Measurements from ENCODE around the gene AFF3. TPM values are rescaled to one million over a fixed set of nuclear protein-coding genes. Genes with fewer than 3 reads are reported as not detected.

AFF3 gene
- total RNA-seq, 1 donor, result 23.2 TPM

DNA sequence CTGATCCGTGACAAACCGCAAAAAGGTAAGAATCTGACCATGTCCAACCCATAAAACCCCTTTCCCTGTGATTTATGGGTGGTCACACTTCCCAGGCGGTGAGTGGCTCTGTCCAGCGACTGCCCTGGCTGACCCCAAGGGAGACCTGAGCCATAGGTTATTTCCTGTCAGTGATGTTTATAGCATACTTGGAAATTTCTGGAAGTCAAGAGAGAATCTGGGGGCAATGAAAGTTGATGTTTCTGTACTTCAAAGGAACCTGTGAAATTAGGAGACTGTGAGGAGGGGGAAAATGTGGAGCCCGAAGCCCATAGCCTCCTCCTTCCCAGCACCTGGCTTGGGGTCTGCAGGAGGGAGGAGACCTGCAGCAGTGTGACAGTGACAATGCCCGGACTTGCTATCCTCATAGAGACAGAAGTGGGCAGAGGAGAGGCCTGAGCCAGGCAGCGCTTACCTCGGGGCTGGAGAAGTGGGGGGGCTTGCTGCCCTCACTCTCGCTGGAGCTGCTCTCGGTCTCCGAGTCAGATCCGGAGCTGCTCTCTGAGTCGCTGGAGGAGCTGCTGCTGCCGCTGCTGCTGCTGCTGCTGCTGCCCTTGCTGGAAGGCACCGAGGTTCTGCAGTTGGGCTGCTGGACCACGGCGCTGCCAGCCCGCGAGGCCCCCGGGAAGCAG is 541.3 kb downstream of the AFF3 start:
- DNase-seq (ENCODE audit: low read depth in 2 of 3, low spot score in 2 of 3), result no peak

DNA sequence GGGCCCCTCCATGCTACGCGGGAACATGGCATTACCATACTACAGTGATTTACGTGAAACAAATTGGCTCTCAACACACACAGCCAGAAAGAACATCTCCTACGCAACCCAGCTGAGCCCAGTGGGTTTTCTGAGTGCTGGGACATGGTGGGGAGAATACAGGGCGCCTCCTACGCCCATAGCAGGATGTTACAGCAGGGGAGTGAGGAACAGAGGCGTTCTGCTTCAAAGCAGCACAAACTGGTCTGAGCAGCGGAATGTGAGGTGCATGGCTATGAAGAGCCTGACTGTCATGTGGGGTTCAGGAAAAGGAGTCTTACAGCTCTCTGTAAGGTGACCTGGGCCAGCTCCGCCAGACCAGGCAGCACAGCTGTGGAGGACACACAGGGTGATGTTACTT is 543.9 kb downstream of the AFF3 start:
- DNase-seq (ENCODE audit: low read depth in 2 of 3, low spot score in 2 of 3), result no peak

DNA sequence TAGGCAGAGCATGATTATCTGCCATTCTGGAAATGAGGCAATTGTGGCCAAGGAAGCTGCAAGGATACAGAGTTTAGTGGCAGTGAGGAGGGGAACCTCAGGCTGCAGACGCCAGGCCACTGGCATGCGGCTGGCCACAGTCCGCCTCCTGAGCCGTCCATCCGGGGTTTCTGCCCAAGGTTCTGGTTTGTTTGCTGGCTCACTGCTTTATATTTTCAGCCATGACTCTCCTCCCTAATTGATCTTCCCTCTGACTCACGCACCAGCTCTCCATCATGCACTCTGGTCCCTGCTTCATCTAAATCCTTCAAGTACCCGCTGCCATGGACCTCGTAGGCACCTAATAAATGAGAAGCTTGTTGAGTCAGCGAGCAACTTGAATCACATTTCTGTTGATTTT is 544.8 kb downstream of the AFF3 start:
- no peak for DNase-seq (ENCODE audit: low read depth in 2 of 3, low spot score in 2 of 3)

DNA sequence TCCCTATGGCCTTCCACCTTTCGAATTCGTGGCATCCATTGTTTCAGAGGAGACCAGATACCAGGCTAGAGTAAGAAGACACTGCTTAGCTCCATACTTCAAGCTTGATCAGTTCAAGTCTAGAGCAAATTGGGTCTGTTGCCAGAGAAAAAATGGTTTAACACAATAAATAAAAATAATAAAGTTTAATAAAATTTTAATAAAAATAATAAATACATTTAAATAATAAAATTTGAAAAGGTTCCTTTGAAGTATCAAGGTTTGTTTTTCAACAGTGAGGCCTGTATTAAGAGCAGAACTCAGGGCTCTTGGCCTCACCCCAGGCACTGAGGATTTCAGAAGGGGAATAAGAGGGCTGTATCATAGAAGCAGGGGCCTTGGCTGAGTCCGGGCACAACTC is 547.0 kb downstream of the AFF3 start:
- DNase-seq (ENCODE audit: low read depth in 2 of 3, low spot score in 2 of 3), result no peak

DNA sequence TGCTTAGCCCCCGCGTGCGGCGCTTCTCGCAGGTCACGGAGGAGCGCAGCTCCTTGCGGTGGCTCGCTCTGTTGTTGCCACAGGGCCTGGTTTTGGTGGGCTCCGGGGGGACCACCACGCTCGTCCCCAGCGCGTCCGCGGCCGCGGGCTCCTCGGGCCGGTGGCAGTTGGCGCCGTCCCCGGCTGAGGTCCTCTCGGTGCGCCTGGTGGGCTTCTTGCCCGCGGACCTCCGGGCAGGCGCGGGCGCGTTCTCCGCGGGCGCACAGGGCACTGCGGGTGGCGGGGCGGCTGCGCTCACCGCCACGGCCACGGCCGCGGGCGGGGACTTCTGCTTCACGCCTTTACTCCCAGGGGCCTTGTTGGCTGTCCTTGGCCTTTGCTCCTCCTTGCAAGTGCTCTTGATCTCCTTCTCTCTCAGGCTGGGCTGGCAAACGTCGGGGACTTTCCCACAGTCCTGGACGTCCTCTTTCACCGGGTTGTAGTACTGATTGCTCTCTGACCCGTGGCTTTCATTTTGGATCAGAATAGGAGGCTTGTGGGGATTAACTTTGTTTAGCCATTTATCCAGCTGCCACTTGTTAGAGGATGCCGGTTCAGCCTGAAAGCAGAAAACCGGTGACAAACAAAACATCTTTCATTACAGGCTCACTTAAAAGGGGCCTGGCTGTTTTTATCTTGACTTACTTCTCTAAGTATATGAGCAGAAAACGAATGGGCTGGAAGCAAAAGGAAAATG is 548.5 kb downstream of the AFF3 start:
- no peak for DNase-seq (ENCODE audit: low read depth in 2 of 3, low spot score in 2 of 3)

DNA sequence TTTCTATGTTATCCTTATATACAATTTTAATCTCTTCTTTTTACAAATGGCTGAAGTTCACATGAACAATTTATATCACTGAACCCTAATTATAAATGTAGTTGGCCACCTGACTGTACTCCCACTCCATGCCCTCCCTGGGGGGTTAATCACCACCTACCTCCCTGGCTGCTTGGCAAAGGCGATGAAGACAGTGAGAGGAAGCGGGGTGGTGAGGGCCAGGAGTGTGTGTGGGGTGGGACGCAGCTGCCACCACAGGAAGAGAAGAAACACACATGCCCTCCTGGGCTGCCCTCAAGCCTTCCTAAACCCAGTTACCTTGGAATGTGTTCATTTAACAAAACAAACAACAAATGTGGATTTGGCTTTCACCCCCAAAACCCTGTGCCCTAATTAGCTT is 565.6 kb downstream of the AFF3 start:
- DNase-seq (ENCODE audit: low read depth in 2 of 3, low spot score in 2 of 3), result peak in 1 of 3 donors; percentile 11

DNA sequence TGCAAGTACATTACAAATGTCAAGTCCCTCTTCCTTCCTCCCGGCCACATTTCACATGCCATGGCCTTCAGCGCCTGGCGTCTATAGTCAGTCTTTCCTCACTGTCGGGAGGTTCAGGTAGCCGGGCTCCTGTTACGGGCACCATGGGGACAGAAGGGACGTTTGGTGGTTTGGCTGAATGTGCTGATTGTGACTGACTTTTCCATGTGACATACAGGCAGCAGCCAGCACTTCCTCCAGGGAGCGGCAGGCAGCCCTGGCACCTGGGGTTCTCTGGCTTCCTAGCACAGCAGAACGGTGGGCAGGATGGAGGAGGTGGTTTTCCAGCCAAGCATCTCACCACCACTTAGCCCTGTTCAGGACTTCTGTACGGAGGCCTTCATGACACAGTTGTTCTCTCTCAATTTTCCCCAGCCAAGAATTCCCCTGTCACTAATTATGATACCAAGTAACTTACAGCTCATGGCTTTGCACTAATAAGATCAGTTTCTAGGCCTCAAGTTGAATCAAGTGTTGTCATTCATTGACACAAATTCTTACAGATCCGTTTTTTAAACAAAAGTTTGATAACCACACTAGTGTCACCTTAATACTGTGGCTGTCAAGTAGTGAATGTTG is 568.6 kb downstream of the AFF3 start:
- DNase-seq (ENCODE audit: low read depth in 2 of 3, low spot score in 2 of 3), result no peak

DNA sequence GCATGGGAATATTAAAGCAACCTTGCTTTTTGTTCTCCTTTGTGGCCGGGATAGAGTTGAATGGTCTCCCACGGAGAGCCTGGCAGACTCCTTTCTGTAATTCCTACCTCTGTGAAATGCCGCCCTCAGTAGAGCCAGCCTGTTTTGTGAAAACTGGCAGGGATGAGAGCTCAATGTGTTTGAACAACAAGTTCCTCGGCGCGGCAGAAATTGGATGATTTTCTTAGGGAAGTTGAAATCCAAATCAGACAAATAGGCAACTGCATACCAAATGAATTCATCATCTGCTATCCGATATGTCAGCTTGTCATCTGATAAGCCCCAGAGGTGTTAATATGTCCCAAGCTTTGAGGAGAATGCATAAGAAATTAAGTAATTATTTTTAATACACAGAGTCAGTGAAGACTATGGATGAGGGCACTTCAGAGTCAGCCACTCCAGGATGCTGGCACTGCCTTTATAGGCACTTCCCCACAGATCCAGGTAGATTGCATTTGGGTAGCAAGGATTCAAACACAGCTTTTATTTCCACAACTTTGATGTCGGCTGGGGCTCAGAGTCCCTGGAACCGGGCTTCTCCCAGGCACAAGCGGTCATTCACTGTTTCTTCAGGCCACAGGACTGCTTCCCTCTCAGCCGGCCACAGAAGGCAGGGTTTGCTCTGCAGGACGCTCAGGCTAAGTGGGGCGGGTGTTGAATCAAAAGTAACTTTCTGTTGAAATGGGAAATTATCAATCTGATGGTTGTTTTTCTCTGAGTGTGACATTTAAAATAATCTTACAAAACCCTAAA is 569.8 kb downstream of the AFF3 start:
- DNase-seq (ENCODE audit: low read depth in 2 of 3, low spot score in 2 of 3), result no peak

DNA sequence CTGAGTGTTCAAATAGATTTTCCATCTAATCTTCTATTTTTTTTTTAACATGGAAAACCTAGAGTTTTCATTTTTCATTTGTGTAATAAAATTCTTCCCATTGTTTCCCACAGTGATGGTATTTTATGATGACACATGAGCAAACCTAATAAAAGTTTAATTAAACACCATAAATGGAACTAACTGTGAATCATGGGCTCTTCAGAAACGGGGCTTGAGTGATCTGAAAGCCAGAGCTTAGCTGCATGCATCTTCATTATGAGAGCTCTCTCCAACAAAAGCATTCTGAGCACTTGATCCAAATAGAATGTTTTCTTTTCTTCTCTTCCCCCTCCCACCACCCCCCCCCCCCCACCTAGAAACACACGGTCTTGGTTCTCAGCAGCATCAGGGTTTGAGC is 570.4 kb downstream of the AFF3 start:
- no peak for DNase-seq (ENCODE audit: low read depth in 2 of 3, low spot score in 2 of 3)

DNA sequence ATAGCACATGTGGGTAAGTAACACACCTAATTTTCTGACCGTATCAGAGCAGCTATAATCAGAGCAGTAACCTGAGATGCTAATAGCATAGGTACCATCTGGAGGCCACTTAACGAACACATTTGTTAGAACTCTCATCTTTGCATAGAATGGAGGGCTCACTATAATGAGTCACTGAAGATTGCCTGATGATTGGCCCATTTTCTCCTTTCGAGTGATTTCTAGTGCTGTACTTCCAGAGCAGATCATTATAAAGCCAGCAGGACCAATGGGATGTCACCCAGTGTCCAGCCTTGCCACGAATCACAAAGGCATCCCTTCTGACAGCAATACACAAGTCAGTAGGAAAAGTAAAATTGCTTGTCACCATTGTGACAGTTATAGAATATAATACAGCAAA is 570.9 kb downstream of the AFF3 start:
- no peak for DNase-seq (ENCODE audit: low read depth in 2 of 3, low spot score in 2 of 3)

DNA sequence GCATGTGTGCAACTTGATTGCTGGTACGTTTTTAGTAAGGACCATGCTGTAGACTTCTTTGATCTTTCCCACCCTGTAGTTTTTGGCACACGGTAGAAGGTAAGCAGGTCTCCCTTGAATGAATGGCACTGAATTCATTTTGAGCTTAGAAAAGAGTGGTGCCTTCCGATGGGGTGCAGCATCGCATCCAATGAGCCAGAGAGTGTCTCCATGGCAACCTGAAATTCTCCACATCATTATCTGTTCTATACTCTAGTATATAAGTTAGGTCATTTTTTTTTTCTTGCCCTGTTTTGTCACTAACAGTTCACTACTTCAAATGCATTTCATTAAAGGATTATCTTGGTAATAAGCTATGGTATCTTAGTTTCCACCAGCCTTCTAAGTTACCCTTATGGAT is 571.4 kb downstream of the AFF3 start:
- DNase-seq (ENCODE audit: low read depth in 2 of 3, low spot score in 2 of 3), result no peak

DNA sequence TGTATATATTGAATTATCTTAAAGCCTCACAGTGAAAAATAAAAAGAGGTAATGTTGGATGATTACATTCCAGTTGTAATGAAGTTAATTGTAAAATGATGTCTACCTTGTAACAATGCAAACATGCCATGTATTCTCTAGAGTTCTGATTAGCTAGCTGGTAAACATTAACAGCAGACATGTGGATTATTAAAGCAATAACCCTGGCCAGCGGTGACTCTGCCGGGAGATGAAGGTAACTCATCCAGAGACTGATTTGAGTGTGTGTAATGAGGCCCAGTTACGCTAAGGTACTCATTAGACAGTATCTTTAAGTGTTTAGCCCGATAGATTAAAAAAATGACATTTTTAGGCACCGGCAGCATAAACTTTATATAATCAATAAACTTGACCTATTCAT is 573.0 kb downstream of the AFF3 start:
- no peak for DNase-seq (ENCODE audit: low read depth in 2 of 3, low spot score in 2 of 3)

DNA sequence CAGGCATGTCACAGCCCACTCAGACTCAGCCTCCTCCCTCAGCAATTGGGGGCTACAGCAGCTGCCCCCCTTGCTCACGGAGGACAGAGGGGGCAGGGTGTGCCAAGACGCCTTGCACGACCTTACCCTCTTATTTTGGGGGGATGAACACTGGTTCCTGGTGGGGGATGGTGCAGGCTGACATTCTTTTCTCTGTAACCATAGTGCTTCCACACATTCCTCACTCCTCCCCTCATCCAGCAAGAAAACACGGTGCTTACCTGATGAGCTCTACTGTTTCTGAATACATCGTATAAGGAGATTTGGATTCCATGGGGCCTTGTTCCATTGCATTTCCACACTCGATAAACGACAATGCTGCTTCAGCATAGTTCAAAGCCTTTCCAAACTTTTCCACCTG is 577.2 kb downstream of the AFF3 start:
- DNase-seq (ENCODE audit: low read depth in 2 of 3, low spot score in 2 of 3), result no peak

DNA sequence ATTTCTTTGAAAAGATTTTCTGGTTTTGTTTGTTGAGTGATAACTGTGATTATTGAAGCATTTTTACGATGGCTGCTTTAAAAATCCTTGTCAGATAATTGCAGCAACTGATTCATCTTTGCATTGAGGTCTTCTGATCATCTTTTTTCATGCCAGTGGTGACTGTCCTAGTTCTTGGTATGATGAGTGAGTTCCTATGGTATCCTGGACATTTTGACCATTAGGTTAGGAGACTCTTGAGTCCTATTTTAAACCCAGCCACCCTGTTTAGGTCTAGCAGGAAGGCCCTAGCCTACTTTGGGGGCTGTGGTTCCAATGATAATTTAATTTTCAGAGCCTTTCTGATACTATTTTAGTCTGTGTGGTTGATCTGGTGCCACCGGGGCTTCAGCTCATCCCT is 579.9 kb downstream of the AFF3 start:
- DNase-seq (ENCODE audit: low read depth in 2 of 3, low spot score in 2 of 3), result no peak

DNA sequence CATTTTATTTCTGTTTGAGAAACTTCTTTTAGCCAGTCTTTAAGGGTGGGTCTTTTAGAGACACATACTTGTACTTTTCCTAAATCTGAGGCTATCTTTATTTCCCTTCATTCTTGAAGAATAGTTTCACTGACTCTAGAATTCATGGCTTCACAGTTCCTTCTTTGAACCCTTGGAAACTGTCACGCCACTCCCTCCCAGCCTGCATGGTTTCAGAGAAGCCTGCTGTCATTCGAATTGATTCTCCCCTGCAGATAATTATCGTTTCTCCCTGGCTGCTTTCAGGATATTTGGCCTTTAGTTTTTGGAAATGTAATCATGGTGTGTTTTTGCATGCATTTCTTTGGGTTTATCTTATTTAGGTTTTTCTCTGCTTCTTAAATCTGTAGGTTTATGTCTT is 580.6 kb downstream of the AFF3 start:
- no peak for DNase-seq (ENCODE audit: low read depth in 2 of 3, low spot score in 2 of 3)

DNA sequence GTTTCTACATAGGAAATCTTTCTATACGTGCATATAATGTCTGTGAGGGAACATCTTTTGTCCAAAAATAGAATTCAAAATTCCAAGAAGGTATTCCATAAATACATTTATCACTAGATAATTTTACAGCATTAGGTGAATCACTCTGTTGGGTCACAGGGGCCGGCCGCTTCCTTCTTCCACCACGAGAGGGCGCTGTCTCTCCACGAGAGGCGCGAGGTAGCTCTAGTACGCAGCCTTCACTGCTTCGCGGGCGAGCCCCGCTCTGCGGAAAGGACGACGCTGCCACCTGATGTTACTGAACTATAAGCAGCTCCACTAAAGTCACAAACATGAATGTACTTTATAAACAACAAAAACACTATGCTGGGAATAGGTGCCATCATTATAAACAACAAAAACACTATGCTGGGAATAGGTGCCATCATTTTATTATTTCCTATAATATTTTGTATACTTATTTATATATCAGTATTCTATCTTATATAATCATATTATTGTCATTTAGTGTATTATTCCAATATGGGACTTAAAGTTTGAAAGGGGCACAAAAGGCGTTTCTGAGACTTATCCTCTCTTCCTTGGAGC is 583.2 kb downstream of the AFF3 start:
- peak; percentile 63 to 84 (median 71) for DNase-seq (ENCODE audit: low read depth in 2 of 3, low spot score in 2 of 3)

DNA sequence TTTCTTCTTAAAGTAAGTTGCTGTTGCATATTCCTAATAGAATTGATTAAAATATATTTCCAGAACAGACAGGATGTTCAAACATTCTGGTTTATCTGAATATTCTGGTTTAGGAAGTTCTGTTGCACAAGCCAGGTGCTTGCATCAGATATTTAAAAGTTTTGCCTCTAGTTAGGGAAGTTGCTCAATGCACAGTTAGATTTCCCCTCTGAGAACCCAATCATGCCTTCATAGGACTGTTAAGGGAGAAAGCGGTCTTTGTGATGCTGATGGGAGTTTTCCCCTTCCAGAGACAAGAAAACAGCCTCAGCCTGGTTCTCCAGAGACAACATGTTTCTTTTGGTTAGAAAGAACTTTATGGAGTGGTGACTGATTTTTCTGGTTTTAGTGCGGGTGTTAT is 587.0 kb downstream of the AFF3 start:
- DNase-seq (ENCODE audit: low read depth in 2 of 3, low spot score in 2 of 3), result peak in 1 of 3 donors; percentile 29

DNA sequence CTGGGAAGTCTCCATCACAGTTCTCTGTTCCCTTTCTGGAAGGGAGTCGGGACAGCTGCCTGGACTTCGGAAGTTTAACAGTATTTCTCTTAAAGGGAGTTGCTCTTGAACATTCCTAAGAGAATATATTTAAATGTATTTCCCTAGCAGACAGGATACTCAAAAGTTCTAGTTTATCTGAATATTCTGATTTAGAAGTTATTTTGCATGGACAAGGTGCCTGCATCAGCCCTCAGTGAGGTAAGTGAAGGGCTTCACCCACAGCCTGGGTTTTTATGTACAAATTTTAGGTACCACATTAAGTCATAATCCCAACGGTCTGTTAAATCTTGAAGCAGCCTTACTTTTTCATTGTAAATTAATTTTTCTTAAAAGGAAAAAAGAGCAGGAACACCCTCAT is 587.5 kb downstream of the AFF3 start:
- no peak for DNase-seq (ENCODE audit: low read depth in 2 of 3, low spot score in 2 of 3)

DNA sequence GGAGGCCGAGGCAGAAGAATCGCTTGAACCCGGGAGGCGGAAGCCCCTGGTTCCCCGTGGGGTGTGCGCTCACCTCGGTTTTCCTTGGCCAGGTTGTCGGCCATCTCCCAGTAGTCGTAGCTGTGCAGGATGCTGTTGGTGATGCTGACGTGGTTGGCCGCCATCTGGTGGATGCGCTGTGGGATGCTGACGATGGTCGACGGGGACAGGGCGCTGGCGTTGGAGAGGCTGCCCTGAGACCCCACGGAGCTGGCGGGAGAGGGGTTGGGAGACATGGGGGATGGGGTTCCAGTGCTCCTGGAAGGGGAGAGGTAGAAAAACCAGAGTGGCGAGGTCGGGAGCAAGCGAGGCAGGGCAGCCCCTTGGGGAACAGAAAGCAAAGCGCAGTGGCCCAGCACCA is 588.2 kb downstream of the AFF3 start:
- DNase-seq (ENCODE audit: low read depth in 2 of 3, low spot score in 2 of 3), result no peak

DNA sequence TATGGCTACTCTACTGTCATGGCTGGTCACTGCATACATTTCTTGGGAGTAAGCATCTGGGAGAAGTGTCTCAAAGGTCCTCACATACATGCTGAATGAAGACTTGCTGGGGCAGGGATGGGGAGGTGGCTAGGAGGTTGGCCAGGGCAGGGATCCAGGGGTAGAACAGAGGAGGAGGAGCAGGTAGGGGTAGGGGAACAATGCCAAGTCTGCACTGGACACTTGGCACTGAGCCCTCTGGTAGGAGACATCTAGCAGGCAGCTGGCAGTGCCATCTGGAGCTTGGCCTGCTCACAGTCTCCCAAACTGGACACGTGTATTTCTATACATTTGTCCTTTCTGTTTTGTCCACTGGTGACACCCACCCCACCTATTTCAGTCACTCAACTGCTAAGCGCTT is 589.9 kb downstream of the AFF3 start:
- DNase-seq (ENCODE audit: low read depth in 2 of 3, low spot score in 2 of 3), result no peak

DNA sequence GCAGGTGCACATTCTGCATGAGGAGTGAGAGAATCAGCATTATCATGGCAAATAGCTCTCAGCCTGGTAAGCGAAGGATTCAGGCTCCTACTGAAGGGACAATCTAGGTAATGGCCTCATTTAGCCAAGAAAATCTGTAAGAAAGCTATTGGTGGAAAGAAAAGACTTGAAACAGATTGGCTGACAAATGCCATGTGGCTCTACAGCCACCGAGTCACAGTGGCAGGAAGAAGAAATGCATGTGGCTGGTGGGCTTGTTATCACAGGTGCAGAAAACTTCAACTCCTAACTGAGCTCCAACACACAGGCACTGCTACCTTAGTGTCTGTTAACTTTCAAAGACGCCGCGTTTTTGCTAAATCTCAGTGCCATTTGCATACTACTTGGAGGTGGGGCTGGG is 592.0 kb downstream of the AFF3 start:
- DNase-seq (ENCODE audit: low read depth in 2 of 3, low spot score in 2 of 3), result no peak

Data from hematopoietic multipotent progenitor cell (in vitro differentiated cells).